Fibroblast of skin of left quadriceps (primary cell): Measurements from ENCODE around the gene SEMA3B.
A peak's percentile ranks its signal among the peaks of the same experiment; 100 is the strongest.
"Not testable (repeated sequence)": the region's sequence is repeated elsewhere in the genome, so short reads cannot be mapped to it uniquely, and the experiment has no call there.

Source experiments
- DNase-seq, 2 experiments: peaks; one replicate each; pipeline ENCODE4 v3.0.0-alpha.2; 2013; ENCODE audit warnings: low read depth in 2 of 2

Gene SEMA3B

GRCh38 chr3:50272911-50273688 is 4.2 kb downstream of the SEMA3B start:
- DNase-seq = peak in 1 of 2 experiments; percentile 27

GRCh38 chr3:50273689-50274065 is 4.7 kb downstream of the SEMA3B start:
- DNase-seq = no peak

GRCh38 chr3:50274371-50275104 is 5.6 kb downstream of the SEMA3B start:
- DNase-seq = no peak

GRCh38 chr3:50275141-50275995 is 6.4 kb downstream of the SEMA3B start:
- DNase-seq = no peak

- no peak for DNase-seq
Observed at GRCh38 chr3:50275996-50276761, 7.2 kb downstream of the SEMA3B start.

GRCh38 chr3:50276762-50277101 is 7.8 kb downstream of the SEMA3B start:
- DNase-seq = no peak

GRCh38 chr3:50278123-50278879 is 9.4 kb downstream of the SEMA3B start:
- no peak for DNase-seq

GRCh38 chr3:50278880-50279224 is 9.9 kb downstream of the SEMA3B start, which contains the start of gene LSMEM2:
TSS of gene LSMEM2 (plus strand) at chr3:50279087. CDS start at chr3:50279114, 27 bp downstream.
- DNase-seq = no peak

GRCh38 chr3:50279255-50280016 is 10.5 kb downstream of the SEMA3B start:
- no peak for DNase-seq

- DNase-seq = not testable (repeated sequence)
Observed at GRCh38 chr3:50284121-50284520, 15.2 kb downstream of the SEMA3B start.

- no peak for DNase-seq
Observed at GRCh38 chr3:50286322-50287227, 17.6 kb downstream of the SEMA3B start.

GRCh38 chr3:50287262-50287661 is 18.3 kb downstream of the SEMA3B start:
- no peak for DNase-seq

- DNase-seq = no peak
Observed at GRCh38 chr3:50288387-50289007, 19.6 kb downstream of the SEMA3B start.

- no peak for DNase-seq
Observed at GRCh38 chr3:50289130-50289529, 20.2 kb downstream of the SEMA3B start.

GRCh38 chr3:50290161-50290641 is 21.3 kb downstream of the SEMA3B start:
- DNase-seq = no peak

- DNase-seq = peak; percentile 91 to 93
Observed at GRCh38 chr3:50292159-50293078, 23.5 kb downstream of the SEMA3B start, which contains the start of gene IFRD2. TSS of gene IFRD2 (minus strand) at chr3:50292429. CDS start at chr3:50292274, 155 bp downstream.
